AG08395 (cell line): ENCODE measurements around the gene PMEPA1.
A peak's percentile ranks its signal among the peaks of the same experiment; 100 is the strongest.
"Not testable (repeated sequence)": the region's sequence is repeated elsewhere in the genome, so short reads cannot be mapped to it uniquely, and the experiment has no call there.

Source experiments
- DNase-seq: peaks from one replicate; pipeline ENCODE4 v3.0.0; 2012; ENCODE audit warnings: mixed read lengths, low spot score

The PMEPA1 gene

DNA sequence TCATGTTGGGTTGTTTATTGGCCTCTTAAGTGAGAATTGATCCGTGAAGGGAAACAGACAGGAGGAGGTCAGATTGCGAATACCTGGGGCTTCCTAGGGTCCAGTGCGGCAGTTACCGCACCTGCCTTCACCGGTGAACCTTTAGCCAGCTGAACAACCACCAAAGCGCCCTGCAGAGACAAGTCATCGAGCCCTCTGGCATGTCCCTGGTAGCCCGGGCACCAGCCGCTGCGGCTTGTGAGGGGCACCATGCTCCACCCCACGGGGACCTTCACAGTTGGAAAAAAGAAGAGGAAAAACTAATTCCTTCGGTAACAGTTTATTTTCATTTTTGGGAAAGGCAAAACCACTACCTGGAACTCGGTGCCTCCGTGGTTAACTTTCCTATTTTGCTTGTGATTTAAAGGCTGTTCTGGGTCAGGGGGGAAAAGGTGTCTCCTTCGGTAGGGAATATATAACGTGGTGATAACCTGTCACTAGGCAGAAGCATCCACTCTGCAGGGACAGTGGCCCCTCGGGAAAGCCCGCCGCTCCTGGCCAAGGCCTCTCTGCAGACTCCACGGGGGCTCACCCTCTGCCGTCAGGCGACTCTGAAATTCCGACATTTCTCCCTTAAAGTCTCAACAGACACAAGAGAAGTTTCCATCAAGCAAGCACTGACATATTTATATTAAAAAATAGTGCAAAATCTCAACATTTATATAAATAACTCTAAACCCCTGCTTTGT is 58.9 kb downstream of the PMEPA1 start:
- no peak for DNase-seq

DNA sequence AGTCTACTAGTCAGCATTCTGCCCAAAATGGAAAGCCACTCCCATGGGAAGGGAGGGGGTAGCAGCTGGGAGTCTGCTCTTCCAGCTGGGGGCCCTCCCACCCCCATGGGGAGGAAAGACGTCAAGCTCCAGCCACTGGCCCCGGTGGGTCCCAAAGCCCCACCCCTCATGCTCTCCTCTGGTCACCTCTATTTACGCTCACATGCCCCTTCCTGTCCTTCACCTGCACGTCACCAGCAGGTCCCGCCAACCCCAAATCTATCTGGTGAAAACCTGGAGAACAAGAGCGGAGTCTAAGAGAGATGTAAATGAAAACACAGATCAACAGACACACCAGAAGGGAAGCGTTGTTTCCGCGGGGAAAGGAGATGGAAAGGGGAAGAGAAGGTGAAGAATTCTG is 59.5 kb downstream of the PMEPA1 start:
- DNase-seq: no peak

DNA sequence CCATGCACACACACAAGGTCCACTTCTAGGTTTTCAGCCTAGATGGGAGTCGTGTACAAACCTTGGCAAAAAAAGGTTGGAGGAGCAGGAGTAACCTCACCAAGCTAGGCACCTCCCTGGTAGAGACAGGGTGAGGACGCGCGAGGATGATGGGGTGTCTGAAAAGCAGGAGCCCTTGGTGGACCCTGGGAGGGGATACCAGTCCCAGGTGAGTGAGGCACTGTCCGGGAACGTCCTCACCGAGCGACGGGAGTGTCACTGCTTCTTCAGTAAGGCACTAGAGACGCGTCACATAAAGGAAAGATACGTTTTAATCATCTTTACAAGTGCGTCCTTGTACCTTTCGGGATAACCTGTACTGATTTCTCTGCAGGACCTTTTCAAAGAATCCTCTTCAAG is 60.2 kb downstream of the PMEPA1 start:
- no peak for DNase-seq

DNA sequence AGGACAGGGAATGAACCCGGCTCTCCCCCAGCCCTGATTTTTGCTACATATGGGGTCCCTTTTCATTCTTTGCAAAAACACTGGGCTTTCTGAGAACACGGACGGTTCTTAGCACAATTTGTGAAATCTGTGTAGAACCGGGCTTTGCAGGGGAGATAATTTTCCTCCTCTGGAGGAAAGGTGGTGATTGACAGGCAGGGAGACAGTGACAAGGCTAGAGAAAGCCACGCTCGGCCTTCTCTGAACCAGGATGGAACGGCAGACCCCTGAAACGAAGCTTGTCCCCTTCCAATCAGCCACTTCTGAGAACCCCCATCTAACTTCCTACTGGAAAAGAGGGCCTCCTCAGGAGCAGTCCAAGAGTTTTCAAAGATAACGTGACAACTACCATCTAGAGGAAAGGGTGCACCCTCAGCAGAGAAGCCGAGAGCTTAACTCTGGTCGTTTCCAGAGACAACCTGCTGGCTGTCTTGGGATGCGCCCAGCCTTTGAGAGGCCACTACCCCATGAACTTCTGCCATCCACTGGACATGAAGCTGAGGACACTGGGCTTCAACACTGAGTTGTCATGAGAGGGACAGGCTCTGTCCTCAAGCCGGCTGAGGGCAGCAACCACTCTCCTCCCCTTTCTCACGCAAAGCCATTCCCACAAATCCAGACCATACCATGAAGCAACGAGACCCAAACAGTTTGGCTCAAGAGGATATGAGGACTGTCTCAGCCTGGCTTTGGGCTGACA is 60.8 kb downstream of the PMEPA1 start:
- DNase-seq: no peak

DNA sequence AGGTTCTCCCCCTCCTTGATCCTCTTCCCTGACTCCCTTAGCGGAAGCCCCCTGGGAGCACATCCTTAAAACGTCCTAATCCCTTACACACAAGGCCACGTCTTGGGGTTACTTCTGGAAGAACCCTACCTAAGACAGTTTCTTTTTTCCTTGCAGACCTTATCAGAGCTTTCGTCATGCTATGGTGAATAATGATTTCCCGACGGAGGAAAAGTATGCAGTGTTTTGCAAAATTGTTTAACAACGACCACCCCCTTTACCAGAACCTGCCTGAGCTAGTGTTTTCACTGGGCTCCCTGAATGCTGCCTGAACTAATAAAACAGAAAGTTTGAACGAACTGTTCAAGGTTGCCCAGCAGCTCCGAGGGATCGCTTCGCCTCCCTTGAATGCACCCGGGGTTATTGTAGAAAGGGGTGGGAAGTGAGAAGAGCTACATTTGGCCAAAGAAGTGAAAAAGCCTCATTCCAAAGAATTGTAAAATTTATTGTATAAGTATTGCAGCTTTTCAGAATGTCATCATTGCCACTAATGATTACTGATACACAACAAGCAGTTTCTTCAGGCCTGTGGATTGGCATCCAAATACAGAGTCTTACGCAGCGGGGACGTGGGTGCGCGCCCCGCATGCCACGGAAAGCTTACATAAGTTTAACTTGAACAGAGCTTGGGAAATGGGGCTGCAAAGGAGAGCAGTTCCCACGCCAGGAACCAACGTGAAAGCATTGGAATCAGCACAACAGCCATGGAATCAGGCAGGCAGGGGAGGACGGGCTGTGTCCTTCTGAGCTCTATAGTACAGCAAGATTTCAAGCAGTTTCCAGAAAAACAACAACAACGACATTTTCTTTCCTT is 61.7 kb downstream of the PMEPA1 start:
- DNase-seq: no peak

DNA sequence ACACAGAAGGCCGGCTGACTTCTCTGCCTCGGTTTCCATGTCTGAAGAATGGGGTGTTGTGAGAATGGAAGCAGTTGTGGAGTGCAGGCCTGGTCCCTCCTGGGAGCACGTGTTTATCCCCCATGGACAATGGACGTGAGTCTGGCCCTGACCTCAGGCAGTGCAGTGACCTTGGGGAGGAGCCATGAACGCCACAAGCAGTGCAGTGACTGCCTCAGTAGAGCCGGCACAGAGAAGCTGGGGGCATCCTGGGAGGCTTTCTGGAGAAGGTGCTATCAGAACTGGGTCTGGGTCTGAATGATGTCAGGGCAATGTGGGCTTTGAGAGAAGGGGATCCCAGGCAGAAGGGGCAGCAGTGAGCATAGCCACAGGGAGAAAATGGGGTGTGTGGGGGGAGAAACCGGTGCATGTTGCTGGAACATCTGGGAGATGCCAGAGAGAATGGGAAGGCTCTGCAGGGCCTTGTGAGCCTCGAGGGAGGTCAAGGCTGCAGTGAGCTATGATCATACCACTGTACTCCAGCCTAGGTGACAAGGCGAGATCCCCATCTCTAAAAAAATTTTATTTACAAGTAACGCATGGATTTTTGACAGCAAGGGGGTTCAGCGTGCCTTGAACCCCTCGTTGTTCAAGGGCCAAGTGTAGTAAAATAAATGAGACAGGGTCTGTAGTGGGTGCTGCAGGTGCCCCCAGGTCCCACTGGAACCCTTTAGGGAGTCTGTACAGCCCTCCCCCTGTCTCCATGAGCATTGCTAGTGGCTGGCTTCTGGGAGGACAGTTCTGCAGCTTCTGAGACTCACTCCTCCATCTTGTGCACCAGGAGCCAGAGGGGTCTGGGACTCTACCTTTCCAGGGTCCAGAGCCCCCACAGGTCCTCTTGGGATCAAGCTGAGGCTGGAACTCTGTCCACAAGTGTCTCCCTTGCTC is 62.5 kb downstream of the PMEPA1 start:
- DNase-seq: no peak

DNA sequence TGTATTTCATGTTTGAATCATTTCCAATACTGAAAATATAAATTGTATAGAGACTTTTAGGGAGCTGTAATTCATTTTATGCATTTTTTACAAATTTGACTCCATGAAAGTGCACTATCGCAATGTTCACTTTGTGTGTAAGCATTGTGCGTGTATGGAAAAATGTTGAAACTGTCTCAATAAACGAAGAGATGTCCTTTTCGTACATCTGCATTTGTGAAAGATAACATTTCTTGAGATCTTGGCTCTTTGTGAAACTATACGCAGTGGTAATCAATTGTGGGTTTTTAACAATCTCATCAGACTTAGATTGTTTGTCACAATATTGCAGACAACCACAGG is 70.9 kb downstream of the PMEPA1 start:
- no peak for DNase-seq

DNA sequence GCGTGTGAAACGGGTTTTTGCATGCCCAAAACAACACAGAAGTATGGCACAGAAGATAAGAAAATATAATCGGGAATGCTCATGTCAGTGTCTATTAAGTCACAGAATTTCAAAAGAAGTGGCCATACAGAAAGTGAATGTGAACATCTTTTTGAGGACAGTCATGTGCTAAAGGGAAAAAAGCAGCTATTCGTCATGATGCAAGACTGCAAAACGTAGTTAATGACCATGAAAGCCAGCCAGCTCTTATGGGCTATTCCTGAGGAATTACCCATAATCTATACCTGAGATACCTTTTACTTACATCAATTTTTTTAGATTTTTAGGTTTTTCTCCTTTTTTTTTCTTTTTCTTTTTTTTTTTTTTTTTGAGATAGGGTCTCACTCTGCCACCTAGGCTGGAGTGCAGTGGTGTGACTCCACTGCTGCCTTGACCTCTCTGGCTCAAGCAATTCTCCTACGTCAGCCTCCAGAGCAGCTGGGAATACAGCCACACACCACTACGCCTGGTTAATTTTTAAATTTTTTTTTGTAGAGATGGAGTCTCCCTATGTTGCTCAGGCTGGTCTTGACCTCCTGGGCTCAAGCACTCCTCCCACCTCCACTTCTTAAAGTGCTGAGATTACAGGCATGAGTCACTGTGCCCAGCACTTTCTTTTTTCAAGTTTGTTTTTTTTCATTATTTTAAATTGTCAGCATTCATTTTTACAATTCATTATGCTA is 71.5 kb downstream of the PMEPA1 start:
- DNase-seq: no peak

DNA sequence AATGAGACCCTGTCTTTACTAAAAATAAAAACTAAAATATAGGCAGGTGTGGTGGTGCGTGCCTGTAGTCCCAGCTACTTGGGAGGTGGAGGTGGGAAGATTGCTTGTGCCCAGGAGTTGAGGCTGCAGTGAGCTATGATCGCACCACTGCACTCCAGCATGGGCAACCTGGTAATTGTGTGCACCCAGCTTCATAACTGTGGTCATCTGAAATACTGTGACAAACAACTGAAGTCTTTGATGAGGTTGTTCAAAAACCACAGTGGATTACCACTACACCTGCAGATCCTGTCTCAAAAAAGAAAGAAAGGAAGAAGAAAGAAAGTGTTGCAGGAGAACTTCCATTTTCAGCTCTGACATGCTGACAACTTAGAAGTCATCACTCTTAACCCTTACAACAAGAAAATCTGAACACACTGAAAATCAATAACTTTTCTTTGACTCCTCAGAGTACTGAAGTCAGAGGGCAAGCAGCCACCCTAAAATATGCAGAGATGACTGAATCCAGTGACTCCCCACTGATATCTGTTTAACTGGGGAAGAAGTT is 75.8 kb downstream of the PMEPA1 start:
- no peak for DNase-seq

DNA sequence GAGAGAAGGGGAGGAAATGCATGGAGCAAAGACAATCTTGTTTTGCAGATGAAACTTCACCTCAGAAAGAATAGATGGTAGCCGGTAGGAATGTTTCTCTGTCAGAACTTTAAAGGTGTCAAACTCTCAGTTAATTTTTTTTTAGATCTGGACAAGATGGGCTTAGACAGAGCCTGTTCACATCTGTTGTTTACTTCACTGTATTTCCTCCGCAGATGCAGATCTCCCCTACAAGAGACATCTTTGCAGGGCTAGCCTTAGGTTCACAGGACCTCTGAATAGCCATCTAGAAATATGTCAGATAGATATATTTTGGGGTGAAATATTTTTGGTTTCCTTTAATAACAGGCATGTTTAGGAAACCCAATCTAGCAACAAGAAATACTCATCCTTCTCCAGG is 77.5 kb downstream of the PMEPA1 start:
- DNase-seq: no peak

DNA sequence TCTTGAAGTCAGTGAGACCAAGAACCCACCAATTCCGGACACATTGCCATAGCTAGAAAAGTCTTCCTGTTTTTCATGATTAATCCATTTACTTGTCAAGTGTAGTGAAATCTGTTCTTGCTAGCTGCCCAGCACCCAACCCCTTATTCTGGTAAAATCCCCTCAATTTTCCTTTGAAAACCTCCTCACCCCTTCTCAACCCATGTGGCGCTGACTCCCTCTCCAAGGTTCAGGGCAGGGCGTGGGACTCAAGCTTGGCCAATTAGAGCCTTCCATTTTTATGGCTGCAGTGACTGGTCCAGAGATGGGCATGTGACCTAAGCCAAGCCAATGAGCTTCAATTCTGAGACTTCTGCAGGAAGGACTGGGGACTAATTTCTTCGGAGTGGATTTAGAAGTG is 79.8 kb downstream of the PMEPA1 start:
- no peak for DNase-seq

DNA sequence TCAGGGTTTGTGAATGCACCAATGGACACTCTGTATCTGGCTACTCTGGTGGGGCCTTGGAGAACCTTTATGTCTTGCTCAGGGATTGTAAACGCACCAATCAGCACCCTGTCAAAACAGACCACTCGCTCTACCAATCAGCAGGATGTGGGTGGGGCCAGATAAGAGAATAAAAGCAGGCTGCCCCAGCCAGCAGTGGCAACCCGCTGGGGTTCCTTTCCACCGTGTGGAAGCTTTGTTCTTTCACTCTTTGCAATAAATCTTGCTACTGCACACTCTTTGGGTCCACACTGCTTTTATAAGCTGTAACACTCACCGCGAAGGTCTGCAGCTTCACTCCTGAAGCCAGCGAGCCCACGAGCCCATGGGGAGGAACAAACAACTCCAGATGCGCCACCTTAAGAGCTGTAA is 80.3 kb downstream of the PMEPA1 start:
- not testable (repeated sequence) for DNase-seq

DNA sequence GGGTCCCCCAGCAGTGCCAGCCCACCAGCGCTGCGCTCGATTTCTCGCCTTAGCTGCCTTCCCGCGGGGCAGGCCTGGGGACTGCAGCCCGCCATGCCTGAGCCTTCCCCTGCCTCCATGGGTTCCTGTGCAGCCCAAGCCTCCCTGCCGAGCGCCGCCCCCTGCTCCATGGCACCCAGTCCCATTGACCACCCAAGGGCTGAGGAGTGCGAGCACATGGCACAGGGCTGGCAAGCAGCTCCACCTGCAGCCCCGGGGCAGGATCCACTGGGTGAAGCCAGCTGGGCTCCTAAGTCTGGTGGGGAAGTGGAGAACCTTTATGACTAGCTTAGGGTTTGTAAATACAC is 80.9 kb downstream of the PMEPA1 start:
- not testable (repeated sequence) for DNase-seq

DNA sequence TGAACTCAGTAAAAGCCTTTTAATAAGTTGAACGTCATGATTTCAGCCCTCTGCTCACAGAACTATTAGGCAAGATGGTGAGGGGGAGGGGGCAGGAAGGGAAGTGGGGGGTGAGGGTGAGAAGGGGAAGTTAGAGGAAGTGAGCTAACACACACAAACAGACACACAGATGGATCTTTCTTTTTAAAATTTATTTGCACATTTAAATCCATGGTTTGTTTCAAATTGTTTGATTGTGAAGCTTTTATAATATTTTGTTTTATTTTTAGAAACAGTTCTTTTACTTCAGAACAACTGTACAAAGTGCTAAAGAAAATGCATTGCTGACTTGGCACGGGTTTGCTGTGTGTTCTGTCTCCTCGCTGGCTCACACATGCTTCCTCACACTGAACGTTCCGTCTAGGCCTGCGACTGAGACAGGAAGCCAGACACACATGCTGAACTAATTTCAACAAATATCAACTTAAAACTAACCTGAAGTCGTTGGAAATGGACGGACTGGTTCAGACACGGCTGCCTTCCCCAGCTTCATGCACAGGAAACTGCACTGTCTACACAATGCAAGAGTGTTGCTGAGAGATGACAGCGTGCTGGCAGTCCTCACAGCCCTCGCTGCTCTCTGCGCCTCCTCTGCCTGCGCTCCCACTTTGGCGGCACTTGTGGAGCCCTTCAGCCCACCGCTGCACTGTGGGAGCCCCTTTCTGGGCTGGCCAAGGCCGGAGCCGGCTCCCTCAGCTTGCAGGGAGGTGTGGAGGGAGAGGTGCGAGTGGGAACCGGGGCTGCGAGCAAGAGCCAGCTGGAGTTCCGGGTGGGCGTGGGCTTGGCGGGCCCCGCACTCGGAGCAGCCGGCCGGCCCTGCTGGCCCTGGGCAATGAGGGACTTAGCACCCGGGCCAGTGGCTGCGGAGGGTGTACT is 81.5 kb downstream of the PMEPA1 start:
- peak; percentile 35 for DNase-seq

DNA sequence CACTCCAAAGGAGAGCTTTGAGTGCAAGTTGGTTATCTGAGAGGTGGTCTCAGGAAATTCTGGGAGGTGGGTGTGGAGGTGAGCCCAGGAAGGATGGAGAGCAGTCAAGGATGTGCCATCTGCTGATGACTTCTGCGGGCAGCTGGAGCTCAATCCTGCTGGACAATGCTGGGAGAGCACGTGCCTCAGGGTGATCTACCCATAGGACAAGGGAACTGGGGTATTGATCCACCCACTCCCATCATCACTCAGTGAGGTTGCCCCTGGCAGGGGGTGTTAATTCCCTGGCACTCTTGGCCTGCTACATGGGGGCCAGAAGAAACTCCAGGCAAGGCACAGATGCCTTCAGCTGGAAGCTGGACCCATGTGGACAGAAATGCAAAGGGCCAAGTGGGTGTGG is 82.5 kb downstream of the PMEPA1 start:
- no peak for DNase-seq

DNA sequence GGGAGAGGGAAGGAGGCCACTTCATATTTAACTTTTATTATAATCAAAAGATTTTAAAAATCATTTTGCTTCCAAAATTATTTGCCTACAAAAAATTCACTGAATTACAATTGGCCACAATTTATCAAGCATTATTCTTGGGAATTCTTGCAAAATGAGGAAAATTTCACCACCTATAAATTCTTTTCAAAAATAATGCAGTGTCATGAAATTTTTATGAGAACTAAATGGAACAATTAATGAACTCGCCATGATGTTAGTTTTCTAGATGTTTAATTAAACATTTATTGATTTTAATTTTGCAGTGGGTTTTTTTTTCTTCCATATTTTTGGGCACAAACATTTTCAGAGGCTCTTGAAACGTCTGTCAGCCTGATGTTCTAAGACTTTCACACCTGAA is 83.8 kb downstream of the PMEPA1 start:
- DNase-seq: no peak

DNA sequence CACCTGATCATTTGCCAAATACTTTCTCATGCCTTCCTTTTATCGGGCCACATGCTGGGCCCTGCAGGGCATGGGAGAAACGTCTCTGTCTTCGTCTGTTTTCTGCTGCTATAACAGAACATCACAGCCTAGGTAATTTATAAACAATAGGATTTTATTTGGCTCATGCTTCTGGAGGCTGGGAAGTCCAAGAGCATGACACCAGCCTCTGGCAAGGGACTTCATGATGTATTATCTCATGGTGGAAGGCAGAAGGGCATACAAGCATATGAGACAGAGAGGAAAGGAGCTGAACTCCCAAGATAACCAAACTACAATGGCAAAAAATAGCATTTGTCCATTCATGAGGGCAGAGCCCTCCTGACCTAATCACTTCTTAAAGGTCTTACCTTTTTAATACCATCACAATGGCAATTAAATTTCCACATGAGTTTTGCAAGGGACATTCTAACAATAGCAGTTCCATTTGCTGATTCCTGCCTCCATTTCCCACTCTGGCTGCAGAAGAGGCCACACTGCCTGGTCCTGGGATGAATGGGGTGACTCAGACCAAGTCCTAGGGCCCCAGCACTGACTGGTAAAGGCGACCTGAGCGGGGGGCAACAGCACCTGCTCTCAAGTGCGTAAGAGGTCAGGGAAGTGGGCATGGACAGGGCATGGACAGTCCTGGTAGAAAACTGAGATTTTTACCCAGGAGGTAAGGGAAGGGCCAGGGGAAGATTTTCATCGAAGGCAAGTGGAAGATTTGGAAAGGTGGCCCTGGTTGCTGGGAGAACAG is 84.4 kb downstream of the PMEPA1 start:
- no peak for DNase-seq

DNA sequence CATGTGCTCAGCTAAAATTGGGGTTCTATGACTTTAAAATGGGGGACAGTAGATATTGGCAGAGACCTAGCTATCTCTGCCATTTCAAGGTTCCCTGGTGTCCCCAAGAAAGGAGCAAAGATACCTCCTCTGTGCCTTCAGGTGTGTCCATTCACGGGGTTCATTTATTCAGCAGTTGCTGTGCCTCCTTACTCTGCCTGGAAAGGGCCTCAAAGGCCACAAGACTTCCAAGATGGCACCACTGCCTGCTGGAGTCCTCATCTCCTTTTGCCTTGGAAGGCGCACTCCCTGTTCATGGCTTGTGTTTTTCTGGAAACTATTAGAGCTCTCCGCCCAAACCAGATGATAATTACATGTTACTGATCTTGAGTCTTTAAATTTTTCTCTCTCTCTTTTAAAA is 85.7 kb downstream of the PMEPA1 start:
- DNase-seq: no peak
